ENCODE results near the gene CFAP97. TPM values are rescaled to one million over a fixed set of nuclear protein-coding genes. Genes with fewer than 3 reads are reported as not detected.
"Not testable (repeated sequence)": the region's sequence is repeated elsewhere in the genome, so short reads cannot be mapped to it uniquely, and the experiment has no call there.

CFAP97 gene
- total RNA-seq, 1 experiment from 2014 or later = 36.9 TPM

GRCh38 chr4:185209031-185209851 lies 5.4 kb upstream of the CFAP97 start, which contains the start of gene SNX25:
Gene SNX25, plus strand, starts transcription at chr4:185209598. Its CDS starts 229 bp downstream, at chr4:185209827.
- BruUV-seq (replicated peaks) = no TSS peak
- Mint-ChIP-seq H3K9me3 (ENCODE audit: low read depth, unreplicated experiment) (no peaks in the 10 kb centered on the region), H3K27ac (ENCODE audit: unreplicated experiment) (peak within 1 kb of the TSS; percentile 91), H3K36me3 (ENCODE audit: insufficient read depth, unreplicated experiment) (peaks cover 32% of the 10 kb centered on the region), H3K4me1 (ENCODE audit: low read depth, unreplicated experiment) (peaks cover 16% of the 10 kb centered on the region), H3K4me3 (ENCODE audit: low read depth, unreplicated experiment) (peak within 1 kb of the TSS; percentile 80), H3K27me3 (ENCODE audit: unreplicated experiment) (no peaks in the 10 kb centered on the region)
- TF ChIP-seq CTCF (IDR thresholded peaks at IDR 0.05; ENCODE audit: unreplicated experiment) = no peak
- DNase-seq = peak; percentile 85
- CTCF ChIA-PET = interaction anchor here (0.6 kb wide), 1 partner anchor 12 kb away, joined by 3 read pairs; no protein-coding TSS in a partner anchor
- intact Hi-C loops (cut with micrococcal nuclease; ENCODE audit: unreplicated experiment) = no loop called here

- intact Hi-C loops (cut with micrococcal nuclease; ENCODE audit: unreplicated experiment) = no loop called here
- no peak for TF ChIP-seq CTCF (IDR thresholded peaks at IDR 0.05; ENCODE audit: unreplicated experiment)
- no peaks in the 10 kb centered on the region for H3K27me3 Mint-ChIP-seq (ENCODE audit: unreplicated experiment)
- no peak overlapping the region for H3K27ac Mint-ChIP-seq (ENCODE audit: unreplicated experiment)
- no TSS peak for BruUV-seq (replicated peaks)
- peaks cover 50% of the 10 kb centered on the region for H3K36me3 Mint-ChIP-seq (ENCODE audit: insufficient read depth, unreplicated experiment)
- no peaks in the 10 kb centered on the region for H3K9me3 Mint-ChIP-seq (ENCODE audit: low read depth, unreplicated experiment)
- H3K4me3 Mint-ChIP-seq (ENCODE audit: low read depth, unreplicated experiment) = no peak overlapping the region
- DNase-seq = no peak
- H3K4me1 Mint-ChIP-seq (ENCODE audit: low read depth, unreplicated experiment) = peaks cover 18% of the 10 kb centered on the region
- CTCF ChIA-PET = no interaction called here
Observed at GRCh38 chr4:185207466-185207865, 3.7 kb upstream of the CFAP97 start.

- CTCF ChIA-PET = no interaction called here
- no peak overlapping the region for H3K4me3 Mint-ChIP-seq (ENCODE audit: low read depth, unreplicated experiment)
- H3K27ac Mint-ChIP-seq (ENCODE audit: unreplicated experiment) = no peak overlapping the region
- intact Hi-C loops (cut with micrococcal nuclease; ENCODE audit: unreplicated experiment) = no loop called here
- BruUV-seq (replicated peaks) = no TSS peak
- H3K27me3 Mint-ChIP-seq (ENCODE audit: unreplicated experiment) = no peaks in the 10 kb centered on the region
- peaks cover 43% of the 10 kb centered on the region for H3K36me3 Mint-ChIP-seq (ENCODE audit: insufficient read depth, unreplicated experiment)
- no peak for TF ChIP-seq CTCF (IDR thresholded peaks at IDR 0.05; ENCODE audit: unreplicated experiment)
- H3K4me1 Mint-ChIP-seq (ENCODE audit: low read depth, unreplicated experiment) = peaks cover 17% of the 10 kb centered on the region
- no peaks in the 10 kb centered on the region for H3K9me3 Mint-ChIP-seq (ENCODE audit: low read depth, unreplicated experiment)
- DNase-seq = no peak
Observed at GRCh38 chr4:185205697-185206342, 2.0 kb upstream of the CFAP97 start.

- H3K9me3 Mint-ChIP-seq (ENCODE audit: low read depth, unreplicated experiment); DNase-seq; H3K27ac Mint-ChIP-seq (ENCODE audit: unreplicated experiment); intact Hi-C loops (cut with micrococcal nuclease; ENCODE audit: unreplicated experiment); CTCF ChIA-PET; BruUV-seq (replicated peaks); H3K27me3 Mint-ChIP-seq (ENCODE audit: unreplicated experiment): not testable (repeated sequence)
- peaks cover 17% of the 10 kb centered on the region for H3K4me1 Mint-ChIP-seq (ENCODE audit: low read depth, unreplicated experiment)
- H3K36me3 Mint-ChIP-seq (ENCODE audit: insufficient read depth, unreplicated experiment) = peaks cover 44% of the 10 kb centered on the region
- peak overlapping the region; percentile 81 for H3K4me3 Mint-ChIP-seq (ENCODE audit: low read depth, unreplicated experiment)
Observed at GRCh38 chr4:185205073-185205472, 1.3 kb upstream of the CFAP97 start.
